Measurements from ENCODE around the gene FRMD4A. TPM values are rescaled to one million over a fixed set of nuclear protein-coding genes. Genes with fewer than 3 reads are reported as not detected.
A peak's percentile ranks its signal among the peaks of the same experiment; 100 is the strongest.
"Not testable (repeated sequence)": the region's sequence is repeated elsewhere in the genome, so short reads cannot be mapped to it uniquely, and the experiment has no call there.

FRMD4A gene
- total RNA-seq, 3 donors from 2014 or later: 0.46 to 1.4 (median 0.76) TPM

DNA sequence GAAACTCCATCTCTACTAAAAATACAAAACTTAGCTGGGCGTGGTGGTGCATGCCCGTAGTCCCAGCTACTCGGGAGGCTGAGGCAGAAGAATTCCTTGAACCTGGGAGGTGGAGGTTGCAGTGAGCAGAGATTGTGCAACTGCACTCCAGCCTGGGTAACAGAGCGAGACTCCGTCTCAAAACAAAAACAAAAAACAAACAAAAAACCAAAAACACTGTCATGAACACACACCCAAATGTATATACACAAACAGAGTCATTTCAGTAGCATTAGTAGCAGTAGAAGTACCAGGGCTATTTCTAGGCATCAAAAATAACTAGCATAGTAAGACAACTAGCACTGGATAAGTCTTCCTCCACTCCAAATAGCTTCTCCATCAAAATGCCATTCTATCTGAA, 263.1 kb downstream of the FRMD4A start:
- not testable (repeated sequence) for DNase-seq; H3K36me3 Mint-ChIP-seq (ENCODE audit: insufficient read depth); H3K9me3 Mint-ChIP-seq; H3K27me3 Mint-ChIP-seq (ENCODE audit: low read depth); ATAC-seq; H3K4me3 Mint-ChIP-seq; H3K4me1 Mint-ChIP-seq (ENCODE audit: low read depth)

DNA sequence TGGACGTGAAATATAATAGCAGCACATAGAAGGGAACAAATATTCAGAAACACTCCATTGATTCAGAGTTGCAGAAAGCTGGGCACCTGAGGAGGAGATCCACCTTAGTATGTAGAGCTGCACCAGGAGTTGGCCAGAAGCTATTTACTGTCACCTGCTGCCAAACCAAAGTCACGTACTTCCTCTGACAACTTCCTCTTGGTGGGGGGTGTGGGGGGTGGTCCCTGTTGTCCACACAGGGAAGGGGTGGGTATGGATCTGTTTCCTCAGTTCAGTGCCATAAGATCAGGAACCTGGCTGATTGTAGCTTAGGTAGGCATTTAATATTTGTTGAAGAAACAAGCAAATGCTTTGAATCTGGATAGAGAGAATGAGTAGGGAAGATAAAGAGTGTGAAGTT, 264.6 kb downstream of the FRMD4A start:
- H3K27me3 Mint-ChIP-seq (ENCODE audit: low read depth): peaks cover 9% of the 10 kb centered on the region
- H3K9me3 Mint-ChIP-seq: peaks cover 4% of the 10 kb centered on the region
- ATAC-seq: no peak
- DNase-seq: no peak
- H3K36me3 Mint-ChIP-seq (ENCODE audit: insufficient read depth): no peaks in the 10 kb centered on the region
- no peak overlapping the region for H3K4me3 Mint-ChIP-seq
- H3K4me1 Mint-ChIP-seq (ENCODE audit: low read depth): no peaks in the 10 kb centered on the region

DNA sequence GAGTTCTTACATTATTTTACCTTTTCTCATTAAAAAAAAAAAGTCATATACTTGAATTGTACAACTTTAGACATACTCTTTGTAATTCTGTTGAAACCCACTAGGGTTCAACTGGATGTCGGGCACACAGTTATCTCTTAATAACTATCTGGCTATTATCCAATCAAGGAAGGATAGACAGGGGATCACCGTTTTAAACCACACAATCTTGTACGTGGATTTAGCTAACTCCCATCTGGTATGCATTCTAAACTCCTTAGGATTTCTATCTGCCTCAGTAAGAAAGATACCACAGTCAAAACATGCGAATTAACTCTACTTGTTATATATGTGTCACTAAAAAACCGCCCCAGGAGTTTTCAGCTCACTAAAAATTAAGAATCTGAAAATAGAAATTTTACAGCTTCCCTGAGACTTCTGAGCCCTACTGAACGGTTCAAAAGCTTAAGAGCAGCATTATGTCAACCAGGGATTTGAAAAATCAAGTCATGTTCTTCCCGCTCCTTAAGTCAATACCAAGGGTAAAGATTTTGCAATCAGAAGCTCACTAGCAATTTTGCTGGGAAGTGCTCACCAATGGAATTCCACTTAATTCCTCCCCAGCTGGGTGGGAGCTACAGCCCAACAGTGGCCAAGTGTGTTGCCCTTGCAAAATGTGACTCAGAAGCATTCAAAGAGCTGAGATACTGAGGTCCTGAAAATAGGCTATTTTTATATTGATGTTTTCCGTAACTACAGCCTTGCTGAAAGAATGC, 267.0 kb downstream of the FRMD4A start:
- no peak for ATAC-seq
- H3K4me3 Mint-ChIP-seq: no peak overlapping the region
- peaks cover 4% of the 10 kb centered on the region for H3K9me3 Mint-ChIP-seq
- peaks cover 7% of the 10 kb centered on the region for H3K27me3 Mint-ChIP-seq (ENCODE audit: low read depth)
- H3K4me1 Mint-ChIP-seq (ENCODE audit: low read depth): no peaks in the 10 kb centered on the region
- DNase-seq: no peak
- H3K36me3 Mint-ChIP-seq (ENCODE audit: insufficient read depth): no peaks in the 10 kb centered on the region

DNA sequence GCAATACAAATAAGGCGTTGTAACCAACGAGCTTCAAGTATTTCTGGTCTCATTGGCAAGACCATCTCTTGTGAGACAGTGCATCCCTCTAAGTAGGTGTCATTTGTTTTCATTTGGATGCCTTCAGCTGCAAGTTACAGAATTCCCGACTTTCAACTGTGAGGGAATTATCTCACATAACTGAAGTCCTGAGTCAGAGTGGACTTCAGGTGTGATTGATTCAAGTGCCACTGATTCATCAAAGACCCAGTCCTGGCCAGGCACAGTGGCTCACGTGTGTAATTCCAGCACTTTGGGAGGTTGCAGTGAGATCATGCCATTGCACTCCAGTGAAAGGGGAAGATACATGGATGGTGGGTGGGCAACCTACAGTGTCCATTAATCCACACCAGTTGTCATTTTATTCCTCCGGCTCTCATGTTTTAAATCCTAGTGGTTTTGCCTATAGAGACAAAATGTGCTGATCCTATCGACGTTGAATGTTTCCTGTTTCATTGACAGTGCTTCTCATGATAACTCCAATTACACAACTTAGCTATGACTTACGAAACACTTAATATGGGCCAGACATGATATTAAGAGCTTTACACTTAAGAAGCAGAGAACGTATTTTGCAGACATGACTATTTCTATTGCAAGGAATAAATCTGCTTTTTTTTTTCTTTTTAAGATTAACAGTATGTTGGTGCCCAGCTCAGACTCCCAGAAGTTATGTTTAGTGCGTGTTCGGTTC, 268.0 kb downstream of the FRMD4A start:
- no peak for ATAC-seq
- Mint-ChIP-seq H3K4me1 (ENCODE audit: low read depth) (no peaks in the 10 kb centered on the region), H3K9me3 (no peaks in the 10 kb centered on the region), H3K27me3 (ENCODE audit: low read depth) (peaks cover 5% of the 10 kb centered on the region), H3K36me3 (ENCODE audit: insufficient read depth) (no peaks in the 10 kb centered on the region), H3K4me3 (no peak overlapping the region)
- no peak for DNase-seq

DNA sequence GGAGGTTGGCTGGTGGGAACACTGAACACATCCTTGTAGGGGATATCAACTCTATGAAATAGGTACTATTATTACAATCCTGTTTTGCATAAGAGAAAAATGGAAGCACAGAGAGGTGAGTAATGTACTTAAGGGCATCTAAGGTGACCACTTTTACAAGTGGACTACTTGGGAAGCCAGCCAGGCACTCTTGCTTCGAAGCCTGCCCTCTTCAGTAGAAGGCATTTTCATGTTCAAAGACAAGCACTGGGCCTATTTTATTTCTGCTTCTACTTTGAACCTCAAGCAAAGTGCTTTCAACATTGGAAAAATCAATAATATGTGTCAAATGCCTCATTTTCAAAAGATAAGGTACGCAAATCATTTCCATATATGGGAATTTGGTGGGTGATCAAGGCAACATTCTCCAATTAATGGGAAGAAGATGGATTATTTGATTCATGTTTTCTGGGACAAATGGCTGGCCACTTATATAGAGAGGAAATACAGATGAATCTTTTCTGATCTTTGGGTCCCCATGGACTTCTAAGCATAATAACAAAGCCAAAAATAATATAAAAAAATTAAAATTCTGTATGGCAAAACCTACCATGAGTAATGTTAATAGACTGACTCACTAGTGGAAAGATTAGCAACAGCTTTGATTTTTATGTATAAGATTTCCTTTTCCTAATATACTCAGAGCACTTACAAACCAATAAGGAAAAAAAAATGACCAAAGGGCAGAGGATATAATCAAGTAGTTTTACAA, 270.2 kb downstream of the FRMD4A start:
- no peaks in the 10 kb centered on the region for H3K4me1 Mint-ChIP-seq (ENCODE audit: low read depth)
- peaks cover 5% of the 10 kb centered on the region for H3K27me3 Mint-ChIP-seq (ENCODE audit: low read depth)
- ATAC-seq (no peak), DNase-seq (no peak)
- H3K9me3 Mint-ChIP-seq: no peaks in the 10 kb centered on the region
- no peaks in the 10 kb centered on the region for H3K36me3 Mint-ChIP-seq (ENCODE audit: insufficient read depth)
- no peak overlapping the region for H3K4me3 Mint-ChIP-seq

DNA sequence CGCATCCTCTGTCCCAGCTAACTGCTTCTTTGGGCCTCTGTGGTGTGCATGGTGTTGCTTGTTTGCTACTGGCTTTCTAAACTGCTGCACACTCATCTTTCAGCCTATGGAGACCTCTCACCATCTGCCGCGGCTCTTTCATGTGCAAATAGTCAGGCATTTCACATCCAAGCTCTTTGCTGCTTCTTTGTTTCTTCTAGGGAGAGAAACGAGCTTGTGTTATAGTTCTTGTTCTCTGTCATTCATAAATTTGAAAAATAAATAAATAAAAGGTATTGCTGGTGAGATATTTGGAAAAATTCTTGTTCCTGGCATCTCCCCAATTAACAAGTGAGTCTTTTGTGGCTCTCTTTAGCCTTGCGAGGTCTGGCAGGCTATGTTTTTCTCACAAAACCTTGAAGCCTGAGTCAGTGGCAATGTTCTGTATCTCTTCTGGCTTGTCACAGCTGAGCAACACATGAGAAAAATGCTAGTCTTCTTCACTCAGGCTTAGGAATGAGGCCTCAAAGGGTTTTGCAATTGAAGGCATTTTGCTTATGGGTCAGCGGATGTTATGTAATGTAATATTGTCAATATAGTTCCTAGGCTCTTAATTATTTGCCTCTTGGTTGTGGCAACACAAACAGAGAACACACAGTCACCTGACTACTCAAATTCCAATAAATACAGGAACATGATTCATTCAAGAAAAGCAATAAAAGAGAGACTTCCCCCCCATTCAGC, 274.0 kb downstream of the FRMD4A start:
- H3K4me3 Mint-ChIP-seq: no peak overlapping the region
- H3K36me3 Mint-ChIP-seq (ENCODE audit: insufficient read depth): no peaks in the 10 kb centered on the region
- no peak for ATAC-seq
- peaks cover 7% of the 10 kb centered on the region for H3K9me3 Mint-ChIP-seq
- no peaks in the 10 kb centered on the region for H3K4me1 Mint-ChIP-seq (ENCODE audit: low read depth)
- peaks cover 2% of the 10 kb centered on the region for H3K27me3 Mint-ChIP-seq (ENCODE audit: low read depth)
- no peak for DNase-seq

DNA sequence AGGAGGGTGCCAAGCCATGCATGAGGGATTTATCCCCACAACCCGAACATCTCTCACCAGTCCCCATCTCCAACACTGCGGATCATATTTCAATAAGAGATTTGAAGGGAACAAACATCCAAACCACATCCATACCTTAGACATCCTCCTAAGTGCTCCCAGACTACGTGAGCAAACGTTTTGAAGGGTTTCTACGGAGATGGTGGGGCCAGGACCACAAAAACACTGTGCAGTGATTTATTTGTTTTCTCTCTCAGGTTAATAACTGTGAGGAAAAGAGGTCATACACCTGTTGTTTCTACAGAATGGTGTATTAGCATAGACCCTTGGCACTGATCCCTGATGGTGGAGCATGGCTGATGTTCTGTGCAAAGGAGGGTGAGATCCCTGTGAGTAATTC, 277.8 kb downstream of the FRMD4A start:
- H3K4me1 Mint-ChIP-seq (ENCODE audit: low read depth): no peaks in the 10 kb centered on the region
- no peak overlapping the region for H3K4me3 Mint-ChIP-seq
- no peak for ATAC-seq
- no peak for DNase-seq
- H3K27me3 Mint-ChIP-seq (ENCODE audit: low read depth): no peaks in the 10 kb centered on the region
- no peaks in the 10 kb centered on the region for H3K36me3 Mint-ChIP-seq (ENCODE audit: insufficient read depth)
- H3K9me3 Mint-ChIP-seq: peaks cover 7% of the 10 kb centered on the region

DNA sequence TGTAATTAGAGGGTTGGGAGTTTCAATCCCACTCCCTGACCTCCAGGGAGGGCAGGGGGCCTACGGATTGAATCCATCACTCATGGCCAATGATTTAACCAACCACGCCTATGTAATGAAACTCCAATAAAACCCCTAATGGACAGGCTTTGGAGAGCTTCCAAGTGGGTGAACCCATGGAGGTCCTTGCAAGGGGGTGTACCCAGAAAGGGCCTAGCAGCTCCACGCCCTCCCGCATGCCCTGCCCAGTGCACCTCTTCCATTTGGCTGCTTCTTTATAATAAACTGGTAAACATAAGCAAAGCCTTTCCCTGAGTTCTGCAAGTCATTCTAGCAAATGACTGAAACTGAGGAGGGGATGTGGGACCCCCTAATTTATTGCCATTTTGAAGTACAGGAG, 280.1 kb downstream of the FRMD4A start:
- Mint-ChIP-seq H3K4me3 (no peak overlapping the region), H3K4me1 (ENCODE audit: low read depth) (no peaks in the 10 kb centered on the region), H3K36me3 (ENCODE audit: insufficient read depth) (no peaks in the 10 kb centered on the region), H3K27me3 (ENCODE audit: low read depth) (no peaks in the 10 kb centered on the region), H3K9me3 (peaks cover 7% of the 10 kb centered on the region)
- DNase-seq: no peak
- ATAC-seq: no peak

DNA sequence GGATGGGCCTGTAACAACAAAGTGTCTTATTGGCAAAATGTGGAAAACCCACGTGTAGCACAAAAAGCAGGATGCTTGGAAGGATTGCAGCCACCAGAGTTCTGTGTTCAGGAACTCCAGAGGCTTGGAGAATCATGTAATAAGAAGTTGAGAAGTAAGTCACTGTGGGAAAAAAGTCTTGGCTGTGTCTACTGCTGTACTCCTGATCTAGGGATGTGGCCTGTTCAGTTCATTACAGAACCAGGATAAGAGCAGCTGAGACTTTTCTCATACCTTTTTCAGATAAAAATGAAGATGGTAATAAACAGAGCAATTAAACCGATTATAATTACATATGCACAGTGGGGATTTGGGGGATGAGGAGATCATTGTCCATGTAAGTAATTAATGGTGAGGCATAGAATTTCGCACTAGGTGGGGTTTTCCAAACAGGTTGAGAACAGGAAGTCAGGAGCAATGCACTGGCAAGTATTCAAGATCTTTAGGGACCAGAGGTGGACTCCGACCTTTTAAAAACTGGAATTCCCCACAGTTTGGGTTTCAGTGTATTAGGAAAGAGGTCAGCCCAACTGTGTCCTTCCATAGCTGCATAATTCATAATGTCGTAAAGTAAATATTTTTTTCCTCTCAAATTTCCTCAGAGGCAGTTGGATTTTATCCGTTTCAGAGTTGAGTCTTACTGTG, 281.7 kb downstream of the FRMD4A start:
- Mint-ChIP-seq H3K36me3 (ENCODE audit: insufficient read depth) (no peaks in the 10 kb centered on the region), H3K27me3 (ENCODE audit: low read depth) (no peaks in the 10 kb centered on the region), H3K9me3 (peaks cover 3% of the 10 kb centered on the region), H3K4me3 (no peak overlapping the region), H3K4me1 (ENCODE audit: low read depth) (no peaks in the 10 kb centered on the region)
- ATAC-seq (no peak), DNase-seq (no peak)

DNA sequence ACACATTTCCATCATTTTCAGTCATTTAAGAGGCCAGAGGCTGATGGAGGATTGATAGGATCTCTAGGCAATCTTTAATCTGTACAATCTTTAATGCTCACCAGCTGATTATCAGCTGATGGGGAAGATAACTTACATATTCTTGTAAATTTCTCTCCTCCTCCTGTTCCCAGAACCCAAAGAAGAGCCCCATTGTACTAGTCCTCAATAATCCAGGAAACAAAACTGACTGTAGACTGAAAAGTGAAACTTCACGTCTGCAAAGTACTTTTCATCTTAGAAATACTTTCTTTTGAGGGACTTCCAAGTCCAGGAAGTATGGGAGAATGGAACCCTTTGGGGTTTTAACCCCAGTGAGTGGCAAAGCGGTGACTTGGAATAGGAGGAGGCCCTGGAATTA, 283.3 kb downstream of the FRMD4A start:
- DNase-seq (no peak), ATAC-seq (no peak)
- Mint-ChIP-seq H3K27me3 (ENCODE audit: low read depth) (no peaks in the 10 kb centered on the region), H3K4me3 (no peak overlapping the region), H3K4me1 (ENCODE audit: low read depth) (no peaks in the 10 kb centered on the region), H3K36me3 (ENCODE audit: insufficient read depth) (no peaks in the 10 kb centered on the region), H3K9me3 (peaks cover 3% of the 10 kb centered on the region)

DNA sequence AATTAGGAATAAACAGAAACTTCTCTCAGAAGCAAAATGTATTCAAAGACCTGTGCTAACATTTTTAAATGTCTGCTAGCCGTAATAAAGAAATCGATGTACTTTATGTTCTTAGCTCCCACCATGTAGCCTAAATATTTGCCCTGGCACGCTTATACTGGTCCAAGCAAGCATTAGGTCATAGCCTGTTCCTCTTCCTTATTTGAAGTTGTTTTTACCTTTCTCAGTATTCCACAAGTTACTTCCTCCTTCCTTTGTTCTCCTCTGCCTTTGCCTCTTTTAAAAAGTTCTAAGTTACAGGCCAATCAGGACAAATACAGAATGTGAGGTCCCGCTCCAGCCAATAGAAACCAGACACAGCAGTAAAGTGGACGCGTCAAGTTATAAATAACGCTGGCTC, 288.7 kb downstream of the FRMD4A start:
- not testable (repeated sequence) for H3K36me3 Mint-ChIP-seq (ENCODE audit: insufficient read depth); H3K4me3 Mint-ChIP-seq; H3K9me3 Mint-ChIP-seq; DNase-seq; ATAC-seq; H3K4me1 Mint-ChIP-seq (ENCODE audit: low read depth); H3K27me3 Mint-ChIP-seq (ENCODE audit: low read depth)

DNA sequence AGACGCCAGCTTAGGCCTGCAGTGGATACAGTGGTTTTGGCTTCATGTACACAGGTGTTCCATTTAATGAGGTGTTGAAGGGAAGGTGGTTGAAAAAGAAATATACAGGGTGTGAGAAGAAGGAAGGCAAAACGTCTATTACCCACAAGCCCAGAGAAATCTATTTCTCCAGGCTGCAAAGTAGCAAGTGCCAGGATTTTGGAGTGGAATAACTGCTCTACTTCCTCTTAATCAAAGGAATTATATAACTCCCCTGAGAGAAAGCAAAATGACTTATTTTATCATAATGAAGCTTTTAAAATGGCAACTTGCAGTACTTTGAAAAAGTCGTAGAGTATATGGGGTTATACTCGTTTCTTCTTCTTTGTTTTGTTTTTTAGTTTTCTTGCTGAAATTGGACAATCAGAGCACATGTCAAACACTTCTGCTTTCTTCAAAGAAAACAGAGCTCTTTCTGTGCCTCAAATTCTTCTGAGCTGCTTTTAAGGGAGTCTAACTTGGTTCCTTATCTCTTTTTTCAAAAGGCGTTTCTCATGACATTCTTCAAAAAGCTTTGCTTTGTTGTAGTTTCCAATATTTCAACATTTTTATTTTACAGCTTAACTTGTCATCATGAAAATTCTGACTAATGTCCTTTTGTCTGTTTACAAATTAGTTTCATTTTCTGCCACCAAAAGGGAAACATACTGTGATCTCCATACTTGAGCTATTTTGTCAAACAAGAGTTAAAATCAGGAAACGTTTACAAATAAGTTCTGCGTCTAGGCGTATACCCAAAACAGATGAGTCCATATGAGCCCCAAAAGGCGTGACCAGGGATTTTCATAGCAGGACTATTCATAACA, 289.7 kb downstream of the FRMD4A start:
- DNase-seq (no peak), ATAC-seq (peak in 1 of 2 donors; percentile 51)
- Mint-ChIP-seq H3K27me3 (ENCODE audit: low read depth) (no peaks in the 10 kb centered on the region), H3K9me3 (no peaks in the 10 kb centered on the region), H3K4me3 (no peak overlapping the region), H3K36me3 (ENCODE audit: insufficient read depth) (no peaks in the 10 kb centered on the region), H3K4me1 (ENCODE audit: low read depth) (peaks cover 7% of the 10 kb centered on the region)

DNA sequence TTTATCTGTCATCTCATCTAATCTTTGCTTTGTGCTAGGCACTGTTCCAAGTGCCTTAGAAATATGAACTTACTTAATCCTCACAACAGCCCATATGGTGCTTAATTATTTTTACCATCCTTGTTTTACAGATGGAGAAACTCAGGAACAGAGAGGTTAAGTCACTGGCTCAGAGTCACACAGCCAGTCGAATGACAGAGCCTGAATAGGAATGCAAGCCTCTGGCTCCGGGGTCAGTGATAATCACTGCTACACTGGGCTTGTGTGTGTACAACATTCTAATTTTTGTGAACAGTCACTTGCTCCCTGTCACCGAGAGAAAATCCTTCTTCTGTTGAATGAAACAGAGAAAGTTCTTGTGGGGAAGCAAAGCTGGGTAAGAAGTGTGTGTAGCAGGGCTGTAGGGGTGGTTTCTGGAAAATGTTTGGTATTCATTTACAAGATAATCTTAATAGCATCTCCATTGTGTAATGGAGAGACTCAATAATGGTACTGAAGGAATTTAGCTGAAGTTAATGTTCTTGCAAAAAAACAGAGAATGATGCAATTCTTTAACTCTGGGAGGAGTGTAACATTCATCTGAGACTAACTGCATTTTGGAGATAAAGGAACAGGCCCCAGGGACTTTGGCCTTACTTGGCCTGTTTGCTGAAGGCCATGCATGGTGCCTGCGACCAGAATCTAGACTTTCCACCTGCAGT, 290.6 kb downstream of the FRMD4A start:
- H3K4me1 Mint-ChIP-seq (ENCODE audit: low read depth): peaks cover 7% of the 10 kb centered on the region
- no peaks in the 10 kb centered on the region for H3K36me3 Mint-ChIP-seq (ENCODE audit: insufficient read depth)
- no peak for ATAC-seq
- H3K4me3 Mint-ChIP-seq: no peak overlapping the region
- DNase-seq: no peak
- no peaks in the 10 kb centered on the region for H3K27me3 Mint-ChIP-seq (ENCODE audit: low read depth)
- no peaks in the 10 kb centered on the region for H3K9me3 Mint-ChIP-seq
